ENCODE measurements around the gene SCN4B. TPM values are rescaled to one million over a fixed set of nuclear protein-coding genes. Genes with fewer than 3 reads are reported as not detected.

The SCN4B gene
- total and polyA plus RNA-seq, 10 of the 15 experiments (the other 5 are each of a cell fraction or from before 2014, with no cell fraction given), result 0.01 to 0.49 (median 0.04) TPM; not detected in 5

GRCh38 chr11:118135051-118135795 lies 17.4 kb downstream of the SCN4B start:
- WGBS (ENCODE audit: insufficient coverage, insufficient replicate concordance, low lambda C conversion rate, missing lambda C conversion rate), result 7% methylated on average over 7 of the region's 7 CpGs
- in situ Hi-C loops (cut with MboI), result no loop called here
- POLR2A ChIA-PET, result interaction anchor here (0.5 kb wide), 1 partner anchor 10 kb away, joined by 3 read pairs; no protein-coding TSS in a partner anchor

More at GRCh38 chr11:118135051-118135795, 17.4 kb downstream of the SCN4B start:
- Histone ChIP-seq H3K36me3 (ENCODE audit: control insufficient read depth in 2 of 2, insufficient read depth in 2 of 2, low read length in 1 of 2) (no peaks in the 10 kb centered on the region), H4K20me1 (ENCODE audit: control insufficient read depth, insufficient read depth) (no peaks in the 10 kb centered on the region), H3K4me3 (no peak overlapping the region), H3K27ac (ENCODE audit: control insufficient read depth, insufficient read depth) (no peak overlapping the region), H2AFZ (ENCODE audit: control insufficient read depth, low read depth, low read length) (no peak overlapping the region), H3K27me3 (replicated peaks in 1 of 2; ENCODE audit: control insufficient read depth in 2 of 2, insufficient read depth in 2 of 2, low read length in 1 of 2) (peaks cover 0 to 5% of the 10 kb centered on the region in 2 experiments; a peak in 3 of 4 replicates), H3K9me3 (replicated peaks; ENCODE audit: control insufficient read depth, insufficient read depth, low read length) (no peaks in the 10 kb centered on the region), H3K9ac (ENCODE audit: control insufficient read depth, insufficient read depth, low read length) (no peak overlapping the region), H3K4me1 (ENCODE audit: control insufficient read depth, insufficient read depth, low read length) (no peaks in the 10 kb centered on the region), H3K79me2 (ENCODE audit: control insufficient read depth, insufficient read depth, low read length) (no peaks in the 10 kb centered on the region), H3K4me2 (ENCODE audit: control insufficient read depth, insufficient read depth) (no peak overlapping the region)
- no peak for ATAC-seq
- intact Hi-C loops (cut with micrococcal nuclease; ENCODE audit: unreplicated experiment), result no loop called here
- no TSS peak for BruUV-seq (replicated peaks)
- CTCF ChIA-PET, result interaction anchor here (1.2 to 1.6 kb wide), 2 partner anchors 9 to 63 kb away, joined by 3 to 11 read pairs; no protein-coding TSS in a partner anchor
- SMC1A ChIA-PET (ENCODE audit: uncharacterized antibody, unreplicated experiment), result no interaction called here
- RAD21 ChIA-PET (ENCODE audit: unreplicated experiment), result interaction anchor here (1.3 kb wide), 1 partner anchor 11 kb away, joined by 4 read pairs; no protein-coding TSS in a partner anchor
- TF ChIP-seq STAT1 (conservative IDR thresholded peaks at IDR 0.05), result no peak
- TF ChIP-seq YBX1 (IDR thresholded peaks at IDR 0.05), result no peak
- TF ChIP-seq BCL11A (IDR thresholded peaks at IDR 0.05; ENCODE audit: low read depth, low read length), result no peak
- TF ChIP-seq SIN3A (IDR thresholded peaks at IDR 0.05; ENCODE audit: low read depth, low read length), result no peak
- no peak for TF ChIP-seq SRF (IDR thresholded peaks at IDR 0.05; ENCODE audit: low read depth in 2 of 2, low read length in 2 of 2)
- TF ChIP-seq ATF3 (IDR thresholded peaks at IDR 0.05; ENCODE audit: borderline replicate concordance, extremely low read depth, low read depth, low read length), result no peak
- no peak for TF ChIP-seq NRF1 (conservative IDR thresholded peaks at IDR 0.05; ENCODE audit: low read depth, low read length)
- no peak for TF ChIP-seq KAT2A (conservative IDR thresholded peaks at IDR 0.05; ENCODE audit: control insufficient read depth, low read depth, low read length)
- no peak for TF ChIP-seq TCF3 (IDR thresholded peaks at IDR 0.05; ENCODE audit: borderline replicate concordance, insufficient read depth, low read depth, low read length)
- no peak for TF ChIP-seq E2F4 (IDR thresholded peaks at IDR 0.05; ENCODE audit: low read depth, low read length)
- no peak for TF ChIP-seq HDAC2 (IDR thresholded peaks at IDR 0.05)
- TF ChIP-seq ASH2L (IDR thresholded peaks at IDR 0.05; ENCODE audit: borderline replicate concordance, low read depth), result no peak
- no peak for TF ChIP-seq NFYB (IDR thresholded peaks at IDR 0.05; ENCODE audit: insufficient read depth, low read depth, low read length)
- no peak for TF ChIP-seq MAX (IDR thresholded peaks at IDR 0.05; ENCODE audit: low read depth, low read length)
- no peak for TF ChIP-seq SMAD1 (IDR thresholded peaks at IDR 0.05; ENCODE audit: low read depth, partially characterized antibody)
- no peak for TF ChIP-seq TBL1XR1 (IDR thresholded peaks at IDR 0.05; ENCODE audit: low read depth, low read length)
- TF ChIP-seq FOXM1 (IDR thresholded peaks at IDR 0.05; ENCODE audit: low read depth, low read length), result no peak
- TF ChIP-seq USF1 (IDR thresholded peaks at IDR 0.05; ENCODE audit: borderline replicate concordance, extremely low read length, insufficient read depth, low read depth, low read length), result no peak
- no peak for TF ChIP-seq EED (IDR thresholded peaks at IDR 0.05; ENCODE audit: low read depth)
- DNase-seq (ENCODE audit: low read depth, low spot score), result no peak
- FAIRE-seq, result no peak

All from GM12878 (cell line).